ENCODE data around the gene PKD1L1. TPM values are rescaled to one million over a fixed set of nuclear protein-coding genes. Genes with fewer than 3 reads are reported as not detected.

PKD1L1 gene
- polyA plus RNA-seq, 2 of the 4 experiments (the other 2 are of a cell fraction), result 0.21 TPM

- Histone ChIP-seq H3K27ac (no peak overlapping the region), H3K4me1 (no peaks in the 10 kb centered on the region), H3K4me3 (no peak overlapping the region), H3K9me3 (no peaks in the 10 kb centered on the region), H3K4me2 (no peak overlapping the region)
- ChIA-PET POLR2A (no interaction called here), CTCF (interaction anchor here (2.2 to 9.9 kb wide), 2 partner anchors 13 to 223 kb away, joined by 7 to 66 read pairs; no protein-coding TSS in a partner anchor)
- FAIRE-seq (no peak), DNase-seq (ENCODE audit: low read depth in 1 of 2, low spot score in 1 of 2) (no peak), ATAC-seq (peak in 1 of 2 experiments; percentile 30; a peak in 2 of 6 replicates)
- WGBS (ENCODE audit: missing lambda C conversion rate), result 69% methylated on average over 6 of the region's 6 CpGs
- TF ChIP-seq, protein P1, sequence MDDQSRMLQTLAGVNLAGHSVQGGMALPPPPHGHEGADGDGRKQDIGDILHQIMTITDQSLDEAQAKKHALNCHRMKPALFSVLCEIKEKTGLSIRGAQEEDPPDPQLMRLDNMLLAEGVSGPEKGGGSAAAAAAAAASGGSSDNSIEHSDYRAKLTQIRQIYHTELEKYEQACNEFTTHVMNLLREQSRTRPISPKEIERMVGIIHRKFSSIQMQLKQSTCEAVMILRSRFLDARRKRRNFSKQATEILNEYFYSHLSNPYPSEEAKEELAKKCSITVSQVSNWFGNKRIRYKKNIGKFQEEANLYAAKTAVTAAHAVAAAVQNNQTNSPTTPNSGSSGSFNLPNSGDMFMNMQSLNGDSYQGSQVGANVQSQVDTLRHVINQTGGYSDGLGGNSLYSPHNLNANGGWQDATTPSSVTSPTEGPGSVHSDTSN (IDR thresholded peaks at IDR 0.05), result no peak
- TF ChIP-seq ZSCAN20 (CRISPR knock-in tag; IDR thresholded peaks at IDR 0.05) (no peak), RCOR1 (IDR thresholded peaks at IDR 0.05; ENCODE audit: low read depth, low read length) (no peak), MAZ (IDR thresholded peaks at IDR 0.05; ENCODE audit: borderline replicate concordance, low read depth, low read length) (no peak)
Observed at GRCh38 chr7:47932016-47932415, 16.2 kb downstream of the PKD1L1 start.

- POLR2A ChIA-PET, result no interaction called here
- no peak overlapping the region for H3K4me3 ChIP-seq
- H3K9me3 ChIP-seq, result no peaks in the 10 kb centered on the region
- no peak for TF ChIP-seq EHF (CRISPR knock-in tag; IDR thresholded peaks at IDR 0.05)
- TF ChIP-seq JUN (IDR thresholded peaks at IDR 0.05), result no peak
- no peak for TF ChIP-seq PHF8 (IDR thresholded peaks at IDR 0.05; ENCODE audit: borderline replicate concordance, low read depth)
- TF ChIP-seq JUNB (IDR thresholded peaks at IDR 0.05), result no peak
- 82% methylated on average over 18 of the region's 18 CpGs for WGBS (ENCODE audit: missing lambda C conversion rate)
- DNase-seq (ENCODE audit: low read depth in 1 of 2, low spot score in 1 of 2) (no peak), ATAC-seq (no peak), FAIRE-seq (no peak)
- H3K4me1 ChIP-seq, result no peaks in the 10 kb centered on the region
- no peak overlapping the region for H3K27ac ChIP-seq
- CTCF ChIA-PET, result interaction anchor here (1.2 to 9.9 kb wide), 6 partner anchors 9 to 665 kb away, joined by 3 to 66 read pairs (median 6); no protein-coding TSS in a partner anchor
- no peak overlapping the region for H3K4me2 ChIP-seq
Observed at GRCh38 chr7:47931005-47932004, 17.0 kb downstream of the PKD1L1 start.

GRCh38 chr7:47924266-47924665 lies 24.0 kb downstream of the PKD1L1 start:
- CTCF ChIA-PET, result no interaction called here

More at GRCh38 chr7:47924266-47924665, 24.0 kb downstream of the PKD1L1 start:
- POLR2A ChIA-PET, result no interaction called here
- Histone ChIP-seq H3K4me2 (no peak overlapping the region), H3K27ac (no peak overlapping the region), H3K4me3 (no peak overlapping the region), H3K9me3 (no peaks in the 10 kb centered on the region), H3K4me1 (no peaks in the 10 kb centered on the region)
- DNase-seq (ENCODE audit: low read depth in 1 of 2, low spot score in 1 of 2) (no peak), ATAC-seq (no peak), FAIRE-seq (no peak)
- WGBS (ENCODE audit: missing lambda C conversion rate), result 60% methylated on average over 2 of the region's 2 CpGs
- TF ChIP-seq, protein P2, sequence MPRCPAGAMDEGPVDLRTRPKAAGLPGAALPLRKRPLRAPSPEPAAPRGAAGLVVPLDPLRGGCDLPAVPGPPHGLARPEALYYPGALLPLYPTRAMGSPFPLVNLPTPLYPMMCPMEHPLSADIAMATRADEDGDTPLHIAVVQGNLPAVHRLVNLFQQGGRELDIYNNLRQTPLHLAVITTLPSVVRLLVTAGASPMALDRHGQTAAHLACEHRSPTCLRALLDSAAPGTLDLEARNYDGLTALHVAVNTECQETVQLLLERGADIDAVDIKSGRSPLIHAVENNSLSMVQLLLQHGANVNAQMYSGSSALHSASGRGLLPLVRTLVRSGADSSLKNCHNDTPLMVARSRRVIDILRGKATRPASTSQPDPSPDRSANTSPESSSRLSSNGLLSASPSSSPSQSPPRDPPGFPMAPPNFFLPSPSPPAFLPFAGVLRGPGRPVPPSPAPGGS (IDR thresholded peaks at IDR 0.05), result no peak
- no peak for TF ChIP-seq ZNF302 (CRISPR knock-in tag; IDR thresholded peaks at IDR 0.05)
- TF ChIP-seq MAFK (IDR thresholded peaks at IDR 0.05; ENCODE audit: partially characterized antibody), result no peak
- TF ChIP-seq E2F6 (IDR thresholded peaks at IDR 0.05; ENCODE audit: borderline replicate concordance, low read depth), result no peak
- TF ChIP-seq NR3C1 (IDR thresholded peaks at IDR 0.05), result no peak
- TF ChIP-seq RFX5 (IDR thresholded peaks at IDR 0.05), result no peak
- TF ChIP-seq ZFP36 (IDR thresholded peaks at IDR 0.05; ENCODE audit: borderline replicate concordance, partially characterized antibody), result no peak
- no peak for TF ChIP-seq KDM1A (IDR thresholded peaks at IDR 0.05; ENCODE audit: low read depth)
- no peak for TF ChIP-seq HES2 (IDR thresholded peaks at IDR 0.05)
- TF ChIP-seq MAX (IDR thresholded peaks at IDR 0.05), result no peak
- TF ChIP-seq GATA3 (IDR thresholded peaks at IDR 0.05; ENCODE audit: borderline replicate concordance), result no peak
- no peak for TF ChIP-seq ELK1 (IDR thresholded peaks at IDR 0.05; ENCODE audit: low read depth, low read length)
- no peak for TF ChIP-seq RCOR1 (IDR thresholded peaks at IDR 0.05; ENCODE audit: low read depth, low read length)
- TF ChIP-seq, protein P1 (IDR thresholded peaks at IDR 0.05), result no peak
- no peak for TF ChIP-seq NPAS2 (CRISPR knock-in tag; IDR thresholded peaks at IDR 0.05; ENCODE audit: borderline replicate concordance)
- no peak for TF ChIP-seq NFE2L2 (conservative IDR thresholded peaks at IDR 0.05; ENCODE audit: low read length)
- no peak for TF ChIP-seq TFCP2L1 (CRISPR knock-in tag; IDR thresholded peaks at IDR 0.05)
